GM21360 (cell line): Measurements from ENCODE around the gene KCNG2.

Experiments
- ATAC-seq: cut with Tn5 transposase; IDR thresholded peaks from one replicate; pipeline ENCODE4 v1.9.1; 2021; ENCODE audit warnings: mild to moderate bottlenecking, moderate library complexity; ENCODE audit not compliant: unreplicated experiment

Gene KCNG2

DNA sequence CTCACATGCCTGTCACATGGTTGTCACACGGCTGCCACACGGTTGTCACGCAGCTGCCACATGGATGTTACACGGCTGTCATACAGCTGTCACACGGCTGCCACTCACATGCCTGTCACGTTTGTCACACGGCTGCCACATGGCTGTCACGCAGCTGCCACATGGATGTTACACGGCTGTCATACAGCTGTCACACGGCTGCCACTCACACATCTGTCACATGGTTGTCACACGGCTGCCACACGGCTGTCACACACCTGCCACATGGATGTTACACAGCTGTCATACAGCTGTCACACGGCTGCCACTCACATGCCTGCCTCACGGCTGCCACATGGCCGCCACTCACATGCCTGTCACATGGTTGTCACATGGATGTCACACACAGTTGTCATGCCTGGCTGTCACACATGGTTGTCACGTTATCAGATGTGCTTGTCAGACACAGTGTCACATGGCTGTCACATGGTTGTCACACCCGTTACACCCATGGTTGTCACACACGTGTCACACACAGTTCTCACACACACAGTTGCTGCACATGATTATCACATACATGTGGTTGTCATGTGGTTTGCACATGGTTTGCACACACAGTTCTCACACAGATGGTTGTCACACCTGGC, 19.4 kb downstream of the KCNG2 start:
- ATAC-seq = no peak

DNA sequence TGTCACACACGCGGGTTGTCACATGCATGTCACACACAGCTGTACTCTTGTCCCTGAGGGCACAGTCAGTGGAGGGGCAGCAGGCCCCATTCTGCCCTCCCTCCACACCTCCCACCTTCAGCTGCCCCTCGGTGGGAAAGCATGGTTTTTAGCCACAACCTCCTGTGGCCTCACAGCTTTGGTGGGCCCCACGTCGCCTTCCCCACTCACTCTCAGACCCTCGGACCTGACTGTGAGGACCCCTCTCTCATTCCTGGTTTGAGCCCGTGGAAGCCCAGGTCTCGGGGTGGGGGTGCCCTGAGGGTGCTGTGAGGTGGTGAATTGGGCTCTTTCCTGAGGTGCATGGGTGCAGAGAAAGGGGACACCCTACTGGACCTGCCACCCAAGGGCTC, 19.9 kb downstream of the KCNG2 start:
- no peak for ATAC-seq

DNA sequence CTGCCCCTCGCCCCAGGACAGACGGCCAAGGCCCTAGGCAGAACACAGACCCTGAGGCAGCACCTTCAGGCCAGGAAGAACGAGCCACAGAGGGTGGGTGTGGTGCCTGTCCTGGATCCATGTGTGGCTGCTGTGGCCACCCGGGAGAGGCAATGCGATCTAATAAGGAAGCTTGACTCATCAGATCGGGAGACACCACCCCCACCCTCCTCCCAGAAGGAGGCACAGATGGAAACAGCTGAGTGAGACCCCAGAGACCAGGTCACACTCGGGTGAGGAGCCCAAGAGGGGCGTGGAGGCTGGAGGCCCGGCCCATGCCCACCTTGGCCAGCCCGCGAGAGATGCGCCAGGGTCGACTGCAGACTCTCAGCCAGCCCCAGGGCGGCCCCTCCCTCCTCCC, 20.3 kb downstream of the KCNG2 start:
- ATAC-seq = no peak

DNA sequence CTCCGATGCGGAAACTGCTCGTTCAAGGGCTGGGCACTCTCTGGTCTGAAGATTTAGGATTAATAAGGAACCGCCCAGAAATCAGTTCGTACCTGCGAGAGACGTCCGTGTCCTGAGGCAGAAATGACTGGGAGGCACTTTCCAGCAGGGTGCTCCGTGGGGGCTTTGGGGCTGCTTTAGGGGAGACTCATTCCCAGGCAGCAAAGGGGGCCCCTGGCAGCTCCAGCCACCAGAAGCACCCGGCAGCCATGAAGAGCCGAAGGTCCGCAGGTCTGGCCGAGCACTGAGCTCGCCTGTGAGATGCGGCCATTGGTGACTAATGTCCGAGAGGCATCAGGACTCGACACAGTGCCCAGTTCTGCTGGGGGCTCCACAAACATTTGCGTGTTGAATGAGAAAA, 20.9 kb downstream of the KCNG2 start:
- no peak for ATAC-seq

DNA sequence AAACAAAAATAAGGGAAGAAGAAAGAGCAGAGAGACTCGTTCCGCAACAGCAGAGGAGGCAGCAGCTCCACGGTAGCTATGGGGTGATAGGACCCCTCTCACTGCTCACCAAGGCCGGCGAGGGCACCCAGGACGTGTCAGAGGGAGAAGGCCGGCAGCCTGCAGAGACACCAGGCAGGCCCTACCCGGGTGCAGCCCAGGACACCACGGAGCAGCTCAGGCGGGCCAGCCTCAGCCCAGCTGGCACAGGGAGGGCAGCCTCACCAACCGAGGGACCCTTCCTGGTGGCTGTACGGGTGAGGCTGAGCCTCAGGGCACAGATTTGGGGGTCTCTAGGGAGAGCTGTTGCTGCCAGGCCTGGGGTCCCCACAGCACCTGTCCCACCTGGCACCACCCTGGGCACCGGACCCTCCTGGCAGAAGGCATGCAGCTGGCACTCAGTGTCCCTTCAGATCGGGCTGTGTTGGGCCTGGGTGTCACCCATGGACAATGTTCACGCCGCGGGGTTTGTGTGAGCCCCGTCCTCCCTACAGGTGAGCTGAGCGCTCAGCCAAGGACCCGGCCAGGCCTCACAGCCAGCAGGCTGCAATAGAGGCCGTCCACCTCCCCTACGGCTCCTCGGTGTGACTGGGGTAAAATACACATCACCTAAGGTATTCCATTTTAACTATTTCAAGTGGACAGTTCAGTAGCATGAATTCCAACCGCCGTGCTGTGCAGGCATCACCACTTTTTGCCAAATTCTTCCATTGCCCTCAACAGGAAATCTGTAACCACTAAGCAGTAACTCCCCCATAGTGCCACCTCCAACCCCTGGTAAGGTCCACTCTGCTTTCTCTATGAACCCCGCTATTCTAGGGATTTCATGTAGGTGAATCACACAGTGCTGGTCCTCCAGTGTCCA, 21.6 kb downstream of the KCNG2 start:
- ATAC-seq = peak; percentile 5

DNA sequence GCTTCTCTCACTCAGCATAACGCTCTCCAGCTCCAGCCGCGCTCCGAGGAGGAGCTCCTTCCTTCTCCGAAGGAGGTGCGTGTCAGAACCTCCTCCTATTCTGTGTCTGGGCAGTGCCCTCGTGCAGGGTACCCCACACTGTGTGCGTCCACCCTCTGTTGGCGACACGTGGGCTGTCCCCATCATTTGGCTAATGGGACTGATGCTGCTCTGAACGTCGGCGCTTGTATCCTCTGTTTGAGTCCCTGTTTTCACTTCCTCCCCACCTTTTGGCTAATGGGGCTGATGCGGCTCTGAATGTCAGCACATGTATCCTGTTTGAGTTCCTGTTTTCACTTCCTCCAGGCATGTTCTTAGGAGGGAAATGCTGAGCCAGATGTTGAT, 22.2 kb downstream of the KCNG2 start:
- peak; percentile 96 for ATAC-seq

DNA sequence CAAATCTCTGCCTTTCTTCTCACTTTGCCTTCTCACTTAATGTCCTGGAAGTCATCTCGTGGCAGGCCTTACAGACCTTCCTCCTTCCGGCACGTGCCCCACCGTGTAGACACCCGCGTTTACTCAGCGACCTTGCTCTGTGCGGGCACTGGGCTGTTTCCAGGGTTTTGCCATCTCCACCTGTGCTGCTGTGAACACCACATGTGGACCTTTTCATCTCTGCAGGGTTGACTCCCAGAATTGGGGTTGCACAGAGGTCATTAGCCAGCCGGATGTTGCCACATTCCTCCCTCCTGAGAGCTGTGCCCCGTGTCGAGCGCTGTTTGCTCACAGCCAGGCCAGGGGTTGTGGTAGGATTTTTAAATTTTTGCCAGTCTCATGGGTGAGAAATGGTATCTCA, 25.4 kb downstream of the KCNG2 start:
- no peak for ATAC-seq

DNA sequence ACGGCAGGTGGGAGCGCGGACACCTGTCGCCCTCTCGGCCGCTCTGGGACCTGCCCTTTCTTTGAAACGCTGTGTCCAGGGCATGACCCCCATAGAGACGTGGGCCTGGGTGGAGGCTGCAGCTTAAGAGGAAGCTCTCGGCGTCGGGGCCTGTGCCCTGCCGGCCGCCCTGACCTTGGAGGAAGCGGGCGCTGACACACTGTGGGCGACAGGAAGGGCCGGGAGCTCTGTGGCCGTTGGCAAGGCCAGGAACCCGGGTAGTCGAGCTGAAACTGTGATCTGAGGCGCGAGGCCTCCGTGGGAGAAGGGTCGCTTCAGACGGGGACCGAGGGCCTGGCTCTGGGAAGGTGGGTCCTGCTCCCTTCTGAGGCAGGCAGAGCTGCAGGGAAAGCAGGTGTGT, 28.2 kb downstream of the KCNG2 start:
- no peak for ATAC-seq

DNA sequence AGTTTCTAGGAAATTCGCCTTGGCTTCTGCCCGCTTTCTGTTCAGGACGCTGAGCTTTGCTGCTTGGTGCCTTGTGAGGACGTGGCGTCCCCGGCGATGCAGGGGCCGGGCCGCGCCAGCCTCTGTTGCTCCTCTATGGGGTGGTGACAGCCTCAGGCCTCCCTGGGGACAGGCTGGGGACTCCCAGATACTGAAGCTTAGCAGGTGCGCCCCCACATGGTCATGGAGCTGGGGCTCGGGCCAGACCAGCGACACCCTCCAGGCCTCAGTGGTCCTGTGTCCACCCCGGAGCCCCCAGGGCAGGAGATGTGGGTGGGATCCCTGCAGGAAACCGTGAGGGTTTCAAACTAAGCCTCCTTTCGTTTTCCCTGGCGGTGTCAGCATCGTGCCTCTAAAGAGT, 29.2 kb downstream of the KCNG2 start:
- no peak for ATAC-seq

DNA sequence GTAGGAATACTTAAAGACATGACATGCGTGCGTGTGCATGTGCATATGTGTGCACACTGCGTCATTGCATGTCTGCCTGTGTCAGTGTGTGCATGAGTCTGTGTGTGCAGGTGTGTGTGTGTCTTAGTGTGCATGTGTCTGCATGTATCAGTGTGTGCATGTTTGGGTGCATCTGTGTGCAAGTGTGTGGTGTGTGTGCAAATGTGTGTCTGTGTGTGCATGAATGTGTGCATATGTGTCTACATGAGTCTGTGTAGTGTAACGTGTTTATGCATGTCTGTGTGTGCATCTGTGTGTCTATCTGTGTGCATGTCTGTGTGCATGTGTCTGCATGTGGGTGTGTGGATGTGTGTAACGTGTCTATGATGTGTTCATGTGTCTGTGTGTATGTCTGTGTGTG, 30.5 kb downstream of the KCNG2 start:
- no peak for ATAC-seq

DNA sequence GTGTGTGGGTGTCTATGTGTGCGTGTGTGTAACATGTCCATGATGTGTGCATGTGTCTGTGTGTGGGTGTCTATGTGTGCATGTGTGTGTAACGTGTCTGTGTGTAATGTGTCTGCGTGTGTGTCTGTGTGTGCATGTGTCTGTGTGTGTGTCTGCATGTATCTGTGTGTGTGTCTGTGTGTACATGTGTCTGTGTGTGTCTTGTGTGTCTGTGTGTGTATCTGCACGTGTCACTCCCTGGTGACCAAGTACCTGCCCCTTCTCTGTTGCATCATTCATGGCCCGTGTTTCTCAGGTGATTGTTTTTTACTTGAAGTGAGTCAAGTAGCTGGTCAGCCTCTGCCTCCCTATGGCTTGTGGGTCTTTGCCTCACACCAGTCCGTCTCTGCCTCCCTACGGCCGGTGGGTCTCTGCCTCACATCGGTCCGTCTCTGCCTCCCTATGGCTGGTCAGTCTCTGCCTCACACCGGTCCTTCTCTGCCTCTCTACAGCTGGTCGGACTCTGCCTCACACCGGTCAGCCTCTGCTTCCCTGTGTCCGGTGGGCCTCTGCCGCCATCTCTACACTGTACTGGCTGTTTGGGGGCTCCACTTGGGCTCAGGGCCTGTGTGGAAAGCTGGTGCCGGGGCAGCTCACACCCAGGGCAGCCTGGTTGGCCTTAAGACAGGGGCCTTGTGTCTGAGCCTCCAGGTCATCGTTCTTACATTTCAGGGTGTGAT, 31.6 kb downstream of the KCNG2 start:
- no peak for ATAC-seq

DNA sequence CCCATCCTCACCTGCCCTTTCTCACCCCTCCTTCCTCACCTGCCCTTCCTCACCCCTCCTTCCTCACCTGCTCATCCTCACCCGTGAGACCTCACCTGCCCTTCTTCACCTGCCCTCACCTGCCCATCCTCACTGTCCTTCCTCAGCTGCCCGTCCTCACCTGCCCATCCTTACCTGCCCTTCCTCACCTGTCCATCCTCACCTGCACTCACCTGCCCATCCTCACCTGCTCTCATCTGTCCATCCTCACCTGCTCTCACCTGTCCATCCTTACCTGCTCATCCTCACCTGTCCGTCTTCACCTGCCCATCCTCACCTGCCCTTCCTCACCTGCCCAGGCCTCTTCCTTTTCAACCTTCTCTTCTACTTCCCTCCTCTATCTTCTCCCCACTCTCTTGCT, 34.4 kb downstream of the KCNG2 start:
- ATAC-seq = no peak

DNA sequence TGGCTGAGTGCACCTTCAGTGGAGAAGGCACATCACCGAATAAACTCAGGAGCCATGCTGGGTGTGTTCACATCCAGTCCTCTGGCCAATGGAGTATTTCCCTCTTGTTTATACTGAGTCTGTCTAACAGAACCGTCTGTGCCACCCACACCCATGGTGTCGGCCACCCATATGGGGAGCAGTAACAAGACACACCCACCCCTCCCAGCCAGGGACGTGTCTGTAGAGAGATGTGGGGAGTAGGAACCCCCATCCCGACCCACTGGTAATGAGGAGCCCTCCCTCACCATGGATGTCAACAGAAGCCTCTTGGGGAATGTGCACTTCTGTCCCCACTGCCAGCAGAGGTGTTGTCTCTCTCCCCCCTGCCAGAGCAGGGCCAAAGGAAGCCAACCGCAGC, 37.1 kb downstream of the KCNG2 start:
- no peak for ATAC-seq

DNA sequence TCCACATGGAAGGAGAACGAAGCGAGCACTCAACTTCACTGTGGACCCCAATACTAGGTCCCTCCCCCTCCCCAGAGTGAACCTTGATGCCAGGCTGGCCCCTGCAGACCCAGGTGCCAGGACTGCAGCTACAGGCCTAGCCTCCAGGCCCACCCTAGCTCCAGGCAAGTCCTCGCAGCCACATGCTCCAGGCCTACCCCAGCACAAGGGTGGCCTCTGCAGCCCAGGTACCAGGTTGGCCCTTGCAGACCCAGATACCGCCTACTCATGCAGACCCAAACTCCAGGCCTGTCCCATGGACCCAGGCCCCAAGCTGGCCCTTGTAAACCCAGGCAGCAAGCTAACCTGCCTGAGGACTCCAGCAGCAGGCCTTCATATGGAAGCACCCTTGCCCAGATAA, 44.2 kb downstream of the KCNG2 start:
- no peak for ATAC-seq

DNA sequence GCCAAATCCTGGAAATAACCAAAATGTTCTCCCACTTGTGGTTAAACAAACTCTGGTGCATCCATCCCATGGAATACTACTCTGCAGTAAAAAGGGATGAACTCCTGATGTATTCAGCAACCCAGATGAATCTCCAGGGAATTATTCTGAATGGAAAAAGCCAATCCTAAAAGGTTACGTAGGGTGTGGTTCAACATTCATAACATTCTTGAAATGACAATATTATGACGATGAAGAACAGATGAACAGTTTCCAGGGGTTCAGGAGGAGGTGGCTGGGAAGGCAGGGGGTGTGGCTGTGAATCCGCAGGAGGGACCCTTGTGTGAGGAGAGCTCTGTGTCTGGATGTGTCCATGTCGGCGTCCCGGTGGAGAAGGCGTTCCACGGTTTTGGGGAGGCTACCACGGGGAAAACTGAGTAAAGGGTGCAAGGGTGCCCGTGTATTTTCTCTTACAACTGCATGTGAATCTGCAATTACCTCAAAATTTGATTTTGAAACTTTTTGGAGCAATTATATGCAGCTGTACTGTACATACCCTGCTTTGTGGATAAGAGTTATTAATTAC, 47.3 kb downstream of the KCNG2 start:
- ATAC-seq = no peak

DNA sequence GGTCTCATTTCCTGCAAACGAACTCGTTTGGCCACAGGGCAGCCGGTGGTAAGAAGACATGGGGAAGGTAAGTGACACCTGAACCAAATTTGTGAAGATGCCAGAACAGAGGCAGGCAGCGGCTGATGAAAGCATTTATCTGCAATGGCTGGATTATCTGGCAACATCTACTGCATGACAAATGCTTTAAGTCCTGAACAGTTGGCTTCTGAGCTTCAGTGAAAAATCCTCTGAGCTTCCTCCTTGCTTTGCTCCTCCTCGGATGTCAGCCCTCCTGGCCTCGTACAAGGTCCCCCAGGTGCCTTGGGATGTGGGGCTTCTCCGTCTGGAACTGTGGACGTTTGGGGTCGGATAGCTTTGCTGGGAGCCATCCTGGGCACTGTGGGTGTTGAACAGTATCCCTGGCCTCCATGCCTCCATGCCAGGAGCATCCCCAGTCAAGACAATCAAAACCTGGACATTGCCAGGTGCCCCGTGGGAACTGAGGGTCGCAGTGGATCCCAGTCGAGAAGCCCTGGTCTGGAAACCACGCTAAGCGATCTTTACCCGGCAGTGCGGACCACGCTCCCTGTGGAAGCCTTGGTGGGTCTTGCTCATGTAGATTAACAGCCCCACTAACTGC, 49.3 kb downstream of the KCNG2 start:
- no peak for ATAC-seq

DNA sequence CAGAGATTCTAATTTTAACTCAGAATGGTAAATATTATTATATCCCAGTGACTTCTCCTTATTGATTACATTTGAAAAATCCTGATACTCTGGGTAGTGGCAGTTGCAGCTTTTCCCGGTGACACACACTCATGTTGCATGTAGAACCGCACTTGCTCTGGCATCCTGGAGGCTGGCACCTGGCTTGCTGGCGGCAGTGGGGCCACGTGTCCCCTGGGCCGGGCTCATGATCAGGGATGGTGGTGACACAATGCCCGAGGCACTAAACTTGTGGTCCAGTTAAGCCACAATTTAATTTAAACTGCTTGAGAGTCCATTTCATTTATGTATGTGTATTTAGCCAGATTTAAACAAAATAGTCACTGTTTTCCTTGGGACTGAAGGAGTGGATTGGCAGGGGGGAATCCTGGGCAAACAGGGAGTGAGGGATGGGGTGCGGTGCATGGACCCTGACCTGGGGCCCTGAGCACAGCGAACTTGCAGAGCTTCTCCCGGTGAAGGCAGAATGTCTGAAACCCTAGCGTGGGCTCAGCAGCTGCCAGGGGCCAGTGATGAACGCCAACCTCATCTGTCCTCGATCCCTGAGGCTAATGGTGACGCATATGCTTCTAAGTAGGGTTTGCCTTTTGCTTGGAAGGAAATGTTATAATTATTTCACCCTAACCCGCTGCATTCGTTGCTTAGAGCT, 50.0 kb downstream of the KCNG2 start:
- no peak for ATAC-seq

DNA sequence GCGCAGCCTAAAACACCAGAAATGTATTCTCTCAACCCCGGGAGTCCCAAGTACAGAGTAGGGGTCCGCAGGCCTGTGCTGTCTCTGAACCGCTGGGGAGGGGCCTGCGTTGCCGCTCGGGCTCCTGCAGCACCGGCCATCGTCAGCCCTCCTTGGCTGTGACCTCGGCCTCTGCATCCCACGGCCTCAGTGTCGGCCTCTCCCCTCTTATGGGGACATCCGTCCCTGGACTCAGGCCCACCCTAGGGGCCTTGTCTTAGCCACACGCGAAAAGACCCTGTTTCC, 50.5 kb downstream of the KCNG2 start:
- ATAC-seq = no peak

DNA sequence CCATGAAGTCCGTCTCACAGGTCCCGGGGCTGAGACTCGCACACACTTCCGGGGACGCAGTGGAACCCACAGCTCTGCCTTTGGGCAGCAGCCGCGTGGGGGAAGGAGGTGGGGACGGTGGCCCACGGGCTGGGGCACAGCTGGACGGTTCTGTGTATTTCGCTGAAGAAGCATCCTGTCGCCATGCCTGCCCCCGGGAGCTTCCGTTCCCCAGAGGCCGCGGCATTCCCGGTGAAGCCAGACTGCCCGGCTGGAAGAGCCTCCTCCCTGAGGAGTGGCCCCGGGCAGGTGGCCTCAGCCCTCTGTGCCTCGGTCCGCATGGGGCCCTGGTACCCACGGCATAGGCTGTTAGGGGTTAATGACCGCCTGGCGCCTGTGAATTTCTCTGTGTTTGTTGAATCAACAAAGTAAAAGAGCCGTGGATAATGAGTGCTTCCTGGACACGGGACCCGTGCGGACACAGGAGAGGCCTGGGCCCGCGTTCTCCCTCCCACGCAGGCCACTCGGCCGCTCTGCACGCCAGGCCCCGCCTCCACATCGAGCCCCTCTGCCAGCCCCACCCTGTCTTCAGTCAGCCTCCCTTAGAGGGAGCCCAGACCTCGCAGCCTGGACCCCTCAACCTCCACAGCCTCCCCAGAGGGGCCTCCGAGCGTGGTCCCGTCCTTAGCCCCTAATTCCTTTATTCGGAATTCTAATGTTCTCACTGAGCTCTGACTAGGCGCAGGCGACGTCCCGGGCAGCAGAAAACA, 51.0 kb downstream of the KCNG2 start:
- no peak for ATAC-seq
